ENCODE data around the gene SETD5.

Gene SETD5

GRCh38 chr3:9396632-9397331, 633 bp upstream of the SETD5 start:
- in situ Hi-C loops (cut with MboI; ENCODE audit: low pct_unique_long_range_greater_than_20kb, low sequenced_read_pairs, unreplicated experiment), result no loop called here
- no peak for TF ChIP-seq CTCF (IDR thresholded peaks at IDR 0.05; ENCODE audit: extremely low read depth, insufficient read depth, missing control alignments)
- peak; percentile 93 for DNase-seq (ENCODE audit: low spot score)

GRCh38 chr3:9397906-9398699, 688 bp downstream of the SETD5 start:
- TF ChIP-seq CTCF (IDR thresholded peaks at IDR 0.05; ENCODE audit: extremely low read depth, insufficient read depth, missing control alignments), result no peak
- DNase-seq (ENCODE audit: low spot score), result peak; percentile 29

GRCh38 chr3:9398700-9399336, 1.4 kb downstream of the SETD5 start:
- peak; percentile 30 for DNase-seq (ENCODE audit: low spot score)
- no peak for TF ChIP-seq CTCF (IDR thresholded peaks at IDR 0.05; ENCODE audit: extremely low read depth, insufficient read depth, missing control alignments)
- in situ Hi-C loops (cut with MboI; ENCODE audit: low pct_unique_long_range_greater_than_20kb, low sequenced_read_pairs, unreplicated experiment), result no loop called here

More at GRCh38 chr3:9397906-9398699, 688 bp downstream of the SETD5 start:
- in situ Hi-C loops (cut with MboI; ENCODE audit: low pct_unique_long_range_greater_than_20kb, low sequenced_read_pairs, unreplicated experiment), result no loop called here

- no peak for TF ChIP-seq CTCF (IDR thresholded peaks at IDR 0.05; ENCODE audit: extremely low read depth, insufficient read depth, missing control alignments)
- in situ Hi-C loops (cut with MboI; ENCODE audit: low pct_unique_long_range_greater_than_20kb, low sequenced_read_pairs, unreplicated experiment), result no loop called here
- no peak for DNase-seq (ENCODE audit: low spot score)
Measured at GRCh38 chr3:9399337-9399703, 1.9 kb downstream of the SETD5 start.

- in situ Hi-C loops (cut with MboI; ENCODE audit: low pct_unique_long_range_greater_than_20kb, low sequenced_read_pairs, unreplicated experiment), result no loop called here
- peak; percentile 20 for DNase-seq (ENCODE audit: low spot score)
- TF ChIP-seq CTCF (IDR thresholded peaks at IDR 0.05; ENCODE audit: extremely low read depth, insufficient read depth, missing control alignments), result no peak
Measured at GRCh38 chr3:9399746-9400145, 2.3 kb downstream of the SETD5 start.

- no peak for TF ChIP-seq CTCF (IDR thresholded peaks at IDR 0.05; ENCODE audit: extremely low read depth, insufficient read depth, missing control alignments)
- no peak for DNase-seq (ENCODE audit: low spot score)
- in situ Hi-C loops (cut with MboI; ENCODE audit: low pct_unique_long_range_greater_than_20kb, low sequenced_read_pairs, unreplicated experiment), result no loop called here
Measured at GRCh38 chr3:9400616-9401015, 3.2 kb downstream of the SETD5 start.

Data from GM13977 (cell line).